Measurements from ENCODE around the gene SIX4.

GRCh38 chr14:60771117-60771516 is 47.0 kb upstream of the SIX4 start:
- TF ChIP-seq CTCF (conservative IDR thresholded peaks at IDR 0.05; ENCODE audit: low read depth, low read length) = no peak
- no peak for TF ChIP-seq EZH2 (IDR thresholded peaks at IDR 0.05; ENCODE audit: borderline replicate concordance, low read depth, low read length, poor library complexity, severe bottlenecking)

All from A673 (cell line).